ENCODE data around the gene TMEM130.

DNA sequence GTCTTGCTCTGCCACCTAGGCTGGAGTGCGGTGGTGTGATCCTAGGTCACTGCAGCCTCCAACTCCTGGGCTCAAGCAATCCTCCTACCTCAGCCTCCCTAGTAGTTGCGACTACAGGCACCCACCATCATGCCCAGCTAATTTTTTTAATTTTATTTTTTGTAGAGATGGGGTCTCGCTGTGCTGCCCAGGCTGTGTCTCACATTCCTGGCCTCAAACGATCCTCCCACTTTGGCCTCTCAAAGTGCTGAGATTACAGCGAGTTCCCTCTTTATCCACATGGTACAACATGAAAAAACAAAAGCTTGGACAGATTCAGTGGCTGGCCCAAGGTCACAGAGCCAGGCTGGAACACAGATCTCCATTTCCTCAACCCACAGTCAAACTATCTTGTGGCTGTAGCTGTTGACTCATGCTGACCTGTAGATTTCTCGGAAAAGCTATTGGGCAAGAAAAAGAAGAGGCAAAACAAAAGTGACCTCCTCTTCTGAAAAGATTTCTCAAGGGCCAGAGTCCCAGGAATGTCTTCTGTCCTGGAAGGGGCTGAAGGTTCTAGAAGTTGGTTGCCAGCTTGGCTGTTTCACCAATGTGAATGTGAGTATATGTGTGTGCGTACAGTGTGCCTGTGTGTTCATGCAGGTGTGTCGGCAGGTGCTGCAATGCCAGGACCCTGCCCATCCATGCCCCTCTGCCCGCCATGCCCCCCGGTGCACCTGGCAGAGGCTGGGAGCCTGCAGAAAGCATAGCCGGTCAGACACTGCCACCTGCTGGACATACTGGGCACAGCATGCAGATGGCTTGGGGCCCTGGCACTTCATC lies 28.4 kb downstream of the TMEM130 start:
- TF ChIP-seq, protein P1, sequence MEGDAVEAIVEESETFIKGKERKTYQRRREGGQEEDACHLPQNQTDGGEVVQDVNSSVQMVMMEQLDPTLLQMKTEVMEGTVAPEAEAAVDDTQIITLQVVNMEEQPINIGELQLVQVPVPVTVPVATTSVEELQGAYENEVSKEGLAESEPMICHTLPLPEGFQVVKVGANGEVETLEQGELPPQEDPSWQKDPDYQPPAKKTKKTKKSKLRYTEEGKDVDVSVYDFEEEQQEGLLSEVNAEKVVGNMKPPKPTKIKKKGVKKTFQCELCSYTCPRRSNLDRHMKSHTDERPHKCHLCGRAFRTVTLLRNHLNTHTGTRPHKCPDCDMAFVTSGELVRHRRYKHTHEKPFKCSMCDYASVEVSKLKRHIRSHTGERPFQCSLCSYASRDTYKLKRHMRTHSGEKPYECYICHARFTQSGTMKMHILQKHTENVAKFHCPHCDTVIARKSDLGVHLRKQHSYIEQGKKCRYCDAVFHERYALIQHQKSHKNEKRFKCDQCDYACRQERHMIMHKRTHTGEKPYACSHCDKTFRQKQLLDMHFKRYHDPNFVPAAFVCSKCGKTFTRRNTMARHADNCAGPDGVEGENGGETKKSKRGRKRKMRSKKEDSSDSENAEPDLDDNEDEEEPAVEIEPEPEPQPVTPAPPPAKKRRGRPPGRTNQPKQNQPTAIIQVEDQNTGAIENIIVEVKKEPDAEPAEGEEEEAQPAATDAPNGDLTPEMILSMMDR (IDR thresholded peaks at IDR 0.05; ENCODE audit: low read length): peak; percentile 95
- no peak for TF ChIP-seq EZH2 (optimal IDR thresholded peaks at IDR 0.05; ENCODE audit: low read depth, low read length)

Measured in MM.1S (cell line).